CD4-positive, alpha-beta T cell (primary cell): ENCODE results near the gene NKX3-2. TPM values are rescaled to one million over a fixed set of nuclear protein-coding genes. Genes with fewer than 3 reads are reported as not detected.

ENCODE experiments used
- ATAC-seq: fragments of 200-7000 bp; cut with Tn5 transposase; one replicate; pipeline ENCODE4 v1.10.0; 2022; ENCODE audit warnings: mild to moderate bottlenecking; ENCODE audit not compliant: poor library complexity
- CTCF ChIA-PET: fragments of 350-600 bp; sonication (Branson Sonifier 250); formaldehyde crosslinking; loops from one replicate; lab custom pipeline; 2021; ENCODE audit warnings: antibody characterized with exemption, inconsistent platforms; lab: Charles Lee
- POLR2A ChIA-PET: fragments of 350-600 bp; sonication (Branson Sonifier 250); formaldehyde crosslinking; loops from one replicate; lab custom pipeline; 2021; ENCODE audit warnings: antibody characterized with exemption, inconsistent platforms; lab: Charles Lee
- DNase-seq, 14 experiments: peaks; one replicate each; pipeline ENCODE4 v3.0.0-alpha.2; 2013 to 2020; ENCODE audit warnings: mixed read lengths in 2 of 14
- H3K27ac ChIP-seq, 2 donors: one replicate each; pipeline versions ENCODE4 v1.5.1 to v1.7.0; 2013; ENCODE audit warnings: low read length in 2 of 2, low read depth in 1 of 2, mild to moderate bottlenecking in 1 of 2
- H3K27me3 ChIP-seq, 2 experiments: 1 replicate in 1 of 2; 2 replicates in 1 of 2; pipeline versions ENCODE4 v1.6.1 to v1.7.0; 2013; ENCODE audit warnings: low read length in 2 of 2, control low read depth in 1 of 2, mild to moderate bottlenecking in 1 of 2, moderate library complexity in 1 of 2; ENCODE audit not compliant: insufficient read depth in 2 of 2, control insufficient read depth in 1 of 2
- H3K36me3 ChIP-seq: one replicate; pipeline ENCODE4 v1.6.1; 2013; ENCODE audit warnings: low read length, control low read depth; ENCODE audit not compliant: insufficient read depth
- H3K4me1 ChIP-seq: one replicate; pipeline ENCODE4 v1.6.1; 2013; ENCODE audit warnings: low read length, control low read depth; ENCODE audit not compliant: insufficient read depth
- H3K4me3 ChIP-seq: one replicate; pipeline ENCODE4 v1.5.1; 2013; ENCODE audit warnings: mild to moderate bottlenecking, low read length, moderate library complexity
- H3K9me3 ChIP-seq, 2 experiments: 1 replicate in 1 of 2; 2 replicates in 1 of 2; pipeline versions ENCODE4 v1.6.1 to v1.7.0; 2013; ENCODE audit warnings: low read length in 2 of 2, mild to moderate bottlenecking in 2 of 2, control low read depth in 1 of 2, moderate library complexity in 1 of 2; ENCODE audit not compliant: control insufficient read depth in 1 of 2, insufficient read depth in 1 of 2
- H3K27ac Mint-ChIP-seq: one replicate; pipeline ENCODE4 v1.8.0; 2020; ENCODE audit warnings: mixed read lengths
- H3K27me3 Mint-ChIP-seq: one replicate; pipeline ENCODE4 v1.8.0; 2021; ENCODE audit warnings: mixed read lengths
- H3K36me3 Mint-ChIP-seq: one replicate; pipeline ENCODE4 v1.8.0; 2021; ENCODE audit warnings: low read depth, mixed read lengths
- H3K4me1 Mint-ChIP-seq: one replicate; pipeline ENCODE4 v1.8.0; 2021; ENCODE audit warnings: low read depth, mixed read lengths
- H3K4me3 Mint-ChIP-seq: one replicate; pipeline ENCODE4 v1.8.0; 2020; ENCODE audit warnings: mild to moderate bottlenecking, mixed read lengths
- H3K9me3 Mint-ChIP-seq: one replicate; pipeline ENCODE4 v1.8.0; 2020; ENCODE audit warnings: mixed read lengths
- intact Hi-C, 2 experiments: fragments of 100-400 bp; cut with DNase I in 1 of 2; cut with micrococcal nuclease in 1 of 2; formaldehyde crosslinking; loops; one replicate each; pipeline versions ENCODE4 v1.15.1 to v1.9.0; 2023 to 2025; cut with DNase I, micrococcal nuclease
- total RNA-seq, 174 experiments: library from RNA in 2 of 174; stranded (reverse) in 2 of 174; gene quantifications; one replicate each; pipeline ENCODE4 v1.2.3 and lab custom pipeline; 2021 to 2026
- TF ChIP-seq, protein P1 (sequence below): fragments of 200-600 bp; IDR thresholded peaks from one replicate; pipeline ENCODE4 v1.8.0; 2022; ENCODE audit warnings: antibody characterized with exemption, mild to moderate bottlenecking

Gene NKX3-2
- total RNA-seq, 2 experiments from 2014 or later = not detected

DNA sequence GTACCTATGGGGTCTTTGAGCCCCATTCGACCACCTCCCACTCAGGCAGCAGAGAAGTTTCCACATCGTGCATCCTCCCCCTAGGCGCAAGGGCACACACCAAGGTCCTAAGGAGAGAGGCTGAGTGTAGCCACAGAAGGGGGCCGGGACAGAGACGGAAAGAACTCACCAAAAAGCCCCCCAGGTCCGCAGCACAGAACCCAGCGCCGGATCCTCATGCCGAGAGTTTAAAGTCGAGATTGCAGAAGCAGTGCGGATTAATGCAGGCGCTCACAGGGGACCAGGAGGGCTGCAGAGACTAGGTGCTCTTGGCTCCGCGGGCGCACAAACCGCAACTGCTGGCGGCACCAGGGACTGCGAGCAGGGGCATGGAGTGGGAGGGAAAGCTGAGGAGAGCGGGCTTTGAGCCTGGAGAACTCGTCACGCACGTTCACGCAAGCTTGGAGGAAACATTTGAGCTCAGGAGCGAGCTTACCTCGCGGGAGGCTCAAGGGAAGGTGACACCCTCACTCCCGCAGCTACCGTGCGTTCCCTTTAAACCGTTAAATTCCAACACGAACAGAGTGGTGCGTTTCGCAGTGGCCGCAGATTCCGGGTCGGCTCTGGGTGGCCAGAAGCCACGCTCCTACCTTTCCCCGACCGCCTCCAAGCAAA lies 8.5 kb downstream of the NKX3-2 start:
- ATAC-seq = no peak
- H3K27me3 ChIP-seq = peaks cover 95 to 98% of the 10 kb centered on the region in 2 experiments
- Mint-ChIP-seq H3K36me3 (no peaks in the 10 kb centered on the region), H3K27me3 (peaks cover 95% of the 10 kb centered on the region), H3K4me1 (peaks cover 44% of the 10 kb centered on the region), H3K9me3 (no peaks in the 10 kb centered on the region), H3K4me3 (no peak overlapping the region), H3K27ac (no peak overlapping the region)
- no peak overlapping the region for H3K4me3 ChIP-seq
- DNase-seq = peak in 1 of 14 experiments; percentile 9
- H3K4me1 ChIP-seq = peaks cover 51% of the 10 kb centered on the region
- CTCF ChIA-PET = no interaction called here
- H3K36me3 ChIP-seq = no peaks in the 10 kb centered on the region
- POLR2A ChIA-PET = no interaction called here
- intact Hi-C loops = no loop called here
- TF ChIP-seq, protein P1, sequence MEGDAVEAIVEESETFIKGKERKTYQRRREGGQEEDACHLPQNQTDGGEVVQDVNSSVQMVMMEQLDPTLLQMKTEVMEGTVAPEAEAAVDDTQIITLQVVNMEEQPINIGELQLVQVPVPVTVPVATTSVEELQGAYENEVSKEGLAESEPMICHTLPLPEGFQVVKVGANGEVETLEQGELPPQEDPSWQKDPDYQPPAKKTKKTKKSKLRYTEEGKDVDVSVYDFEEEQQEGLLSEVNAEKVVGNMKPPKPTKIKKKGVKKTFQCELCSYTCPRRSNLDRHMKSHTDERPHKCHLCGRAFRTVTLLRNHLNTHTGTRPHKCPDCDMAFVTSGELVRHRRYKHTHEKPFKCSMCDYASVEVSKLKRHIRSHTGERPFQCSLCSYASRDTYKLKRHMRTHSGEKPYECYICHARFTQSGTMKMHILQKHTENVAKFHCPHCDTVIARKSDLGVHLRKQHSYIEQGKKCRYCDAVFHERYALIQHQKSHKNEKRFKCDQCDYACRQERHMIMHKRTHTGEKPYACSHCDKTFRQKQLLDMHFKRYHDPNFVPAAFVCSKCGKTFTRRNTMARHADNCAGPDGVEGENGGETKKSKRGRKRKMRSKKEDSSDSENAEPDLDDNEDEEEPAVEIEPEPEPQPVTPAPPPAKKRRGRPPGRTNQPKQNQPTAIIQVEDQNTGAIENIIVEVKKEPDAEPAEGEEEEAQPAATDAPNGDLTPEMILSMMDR = no peak
- no peak overlapping the region for H3K27ac ChIP-seq
- H3K9me3 ChIP-seq = peaks cover 32 to 84% of the 10 kb centered on the region in 2 experiments

DNA sequence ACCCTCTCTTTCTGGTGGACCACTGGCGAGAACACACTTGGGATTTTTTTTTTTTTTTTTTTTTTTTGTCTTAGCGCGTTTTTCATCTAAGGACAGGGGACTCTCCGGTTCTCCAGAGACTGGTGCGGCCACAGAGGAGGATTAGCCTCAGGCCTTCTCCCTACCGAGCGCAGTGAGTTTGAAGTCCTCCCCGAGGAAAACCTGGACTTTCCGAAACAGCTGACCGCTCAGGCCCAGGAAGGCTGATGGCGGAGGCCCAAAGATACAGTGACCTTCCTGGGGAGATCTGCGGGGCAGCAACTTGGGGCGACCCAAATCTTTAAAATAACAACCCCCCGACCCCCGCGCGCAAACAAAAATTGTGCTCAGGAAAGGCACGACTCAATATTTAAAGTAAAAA lies 9.2 kb downstream of the NKX3-2 start:
- Histone ChIP-seq H3K27ac (no peak overlapping the region), H3K4me3 (no peak overlapping the region), H3K4me1 (peaks cover 46% of the 10 kb centered on the region), H3K9me3 (peaks cover 28 to 79% of the 10 kb centered on the region in 2 experiments), H3K27me3 (peaks cover 95 to 98% of the 10 kb centered on the region in 2 experiments), H3K36me3 (no peaks in the 10 kb centered on the region)
- ChIA-PET CTCF (interaction anchor here (0.7 kb wide), 1 partner anchor 565 kb away, joined by 4 read pairs; no protein-coding TSS in a partner anchor), POLR2A (no interaction called here)
- DNase-seq (no peak), ATAC-seq (no peak)
- Mint-ChIP-seq H3K27me3 (peaks cover 95% of the 10 kb centered on the region), H3K27ac (no peak overlapping the region), H3K4me3 (no peak overlapping the region), H3K4me1 (peaks cover 45% of the 10 kb centered on the region), H3K36me3 (no peaks in the 10 kb centered on the region), H3K9me3 (no peaks in the 10 kb centered on the region)
- intact Hi-C loops = no loop called here
- TF ChIP-seq, protein P1 = no peak

DNA sequence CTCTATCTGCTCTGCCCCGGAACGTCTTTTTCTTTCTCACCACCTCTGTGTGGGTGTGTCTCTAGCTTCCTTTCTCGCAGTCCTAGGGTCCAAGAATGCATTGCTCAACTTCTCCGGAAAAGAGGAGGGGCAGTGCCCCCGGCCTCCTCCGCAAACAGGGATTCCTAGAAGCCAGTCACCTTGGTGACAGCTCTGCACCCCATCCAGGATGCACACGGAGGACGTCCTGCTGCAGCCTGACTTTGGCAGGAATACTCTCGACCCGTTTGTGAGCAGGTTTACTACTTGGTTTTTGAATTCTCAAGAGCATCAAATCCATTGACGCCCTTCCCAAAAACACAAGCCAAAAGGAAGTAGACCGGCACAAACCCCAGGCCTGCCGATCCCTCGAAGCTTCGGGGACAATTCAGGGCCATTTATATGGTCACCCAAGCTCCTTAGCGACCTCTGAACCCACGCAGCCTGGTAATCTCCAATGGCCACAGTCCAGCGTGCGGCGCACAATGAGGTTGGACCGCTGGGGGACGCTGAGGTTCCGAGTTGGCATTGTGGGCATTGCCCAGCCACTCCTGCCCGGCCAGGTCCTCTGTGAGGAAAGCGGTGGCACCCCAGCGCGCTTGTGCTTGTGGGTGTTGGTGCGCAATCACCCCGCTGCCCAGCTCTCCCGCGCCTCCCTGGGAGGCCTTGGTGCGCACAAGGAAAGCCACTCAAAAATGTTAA lies 9.8 kb downstream of the NKX3-2 start:
- DNase-seq (peak in 1 of 14 experiments; percentile 1), ATAC-seq (no peak)
- ChIA-PET POLR2A (no interaction called here), CTCF (interaction anchor here (0.7 kb wide), 1 partner anchor 565 kb away, joined by 4 read pairs; no protein-coding TSS in a partner anchor)
- Mint-ChIP-seq H3K27me3 (peaks cover 95% of the 10 kb centered on the region), H3K4me1 (peaks cover 45% of the 10 kb centered on the region), H3K4me3 (peak overlapping the region; percentile 51), H3K9me3 (no peaks in the 10 kb centered on the region), H3K36me3 (no peaks in the 10 kb centered on the region), H3K27ac (no peak overlapping the region)
- TF ChIP-seq, protein P1 = no peak
- no peaks in the 10 kb centered on the region for H3K36me3 ChIP-seq
- no peak overlapping the region for H3K27ac ChIP-seq
- H3K4me1 ChIP-seq = peaks cover 43% of the 10 kb centered on the region
- no peak overlapping the region for H3K4me3 ChIP-seq
- peaks cover 24 to 79% of the 10 kb centered on the region in 2 experiments for H3K9me3 ChIP-seq
- H3K27me3 ChIP-seq = peaks cover 95 to 98% of the 10 kb centered on the region in 2 experiments
- intact Hi-C loops = no loop called here
